Measurements from ENCODE around the gene RIMOC1. TPM values are rescaled to one million over a fixed set of nuclear protein-coding genes. Genes with fewer than 3 reads are reported as not detected.

The RIMOC1 gene
- total RNA-seq, 2 donors from 2014 or later: 8.8 to 9.9 TPM

DNA sequence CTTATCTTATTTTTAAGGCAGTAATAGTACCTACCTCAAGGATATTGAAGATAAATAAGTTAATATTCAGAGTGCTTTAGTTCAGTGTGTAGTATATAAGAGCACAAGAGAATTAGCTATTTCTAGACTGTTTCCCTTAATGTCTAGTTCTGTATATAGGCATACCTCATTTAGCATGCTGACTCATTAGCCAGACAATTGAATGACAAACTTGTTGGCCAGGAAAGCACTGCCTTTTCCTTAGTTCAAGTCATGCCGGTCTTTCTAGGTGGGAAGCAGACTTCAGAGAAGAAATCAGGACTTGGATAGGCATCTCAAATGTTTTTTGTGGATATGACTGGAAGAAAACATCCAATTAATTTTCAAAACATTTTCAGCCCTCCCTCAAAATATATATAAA lies 17.7 kb downstream of the RIMOC1 start:
- ATAC-seq (no peak), DNase-seq (no peak)
- H3K36me3 ChIP-seq (replicated peaks in 1 of 2; ENCODE audit: insufficient read depth in 1 of 2, low read depth in 2 of 2): peaks cover 0 to 6% of the 10 kb centered on the region in 2 donors
- 87 to 100% methylated on average over 1 of the region's 1 CpG for WGBS, 2 donors
- intact Hi-C loops (cut with DNase I): no loop called here
- H3K27ac ChIP-seq: no peak overlapping the region
- TF ChIP-seq CTCF (IDR thresholded peaks at IDR 0.05) (no peak), POLR2A (IDR thresholded peaks at IDR 0.05) (no peak)
- H3K27me3 ChIP-seq: no peaks in the 10 kb centered on the region
- H3K4me3 ChIP-seq: no peak overlapping the region
- H3K9me3 ChIP-seq: no peaks in the 10 kb centered on the region
- peaks cover 15% of the 10 kb centered on the region for H3K4me1 ChIP-seq

DNA sequence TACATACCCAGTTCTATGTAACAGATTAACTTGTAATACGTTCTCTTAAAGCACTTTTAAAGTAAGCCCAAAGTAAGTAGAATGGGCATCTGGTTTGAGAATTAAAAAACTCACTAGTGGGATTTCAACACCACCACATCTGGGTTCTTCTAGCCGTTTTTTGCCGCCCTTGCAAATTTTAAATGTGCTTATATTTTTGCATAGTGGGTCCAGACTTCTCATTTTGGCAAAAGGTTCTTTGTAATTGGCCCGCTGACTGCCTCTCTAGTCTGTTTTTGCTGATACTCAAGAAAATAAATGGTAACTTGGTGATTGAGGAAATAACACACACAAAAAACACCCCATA lies 20.4 kb downstream of the RIMOC1 start:
- Histone ChIP-seq H3K4me1 (peaks cover 19% of the 10 kb centered on the region), H3K27me3 (no peaks in the 10 kb centered on the region), H3K27ac (peak overlapping the region; percentile 61 to 95 (median 91)), H3K4me3 (peak overlapping the region in 1 of 2 donors; percentile 71), H3K36me3 (replicated peaks in 1 of 2; ENCODE audit: insufficient read depth in 1 of 2, low read depth in 2 of 2) (peaks cover 0 to 2% of the 10 kb centered on the region in 2 donors), H3K9me3 (no peaks in the 10 kb centered on the region)
- DNase-seq: no peak
- intact Hi-C loops (cut with DNase I): no loop called here
- no peak for TF ChIP-seq POLR2A (IDR thresholded peaks at IDR 0.05)
- no peak for TF ChIP-seq CTCF (IDR thresholded peaks at IDR 0.05)
- ATAC-seq: no peak
- WGBS, 2 donors: 59 to 60% methylated on average over 4 of the region's 4 CpGs

DNA sequence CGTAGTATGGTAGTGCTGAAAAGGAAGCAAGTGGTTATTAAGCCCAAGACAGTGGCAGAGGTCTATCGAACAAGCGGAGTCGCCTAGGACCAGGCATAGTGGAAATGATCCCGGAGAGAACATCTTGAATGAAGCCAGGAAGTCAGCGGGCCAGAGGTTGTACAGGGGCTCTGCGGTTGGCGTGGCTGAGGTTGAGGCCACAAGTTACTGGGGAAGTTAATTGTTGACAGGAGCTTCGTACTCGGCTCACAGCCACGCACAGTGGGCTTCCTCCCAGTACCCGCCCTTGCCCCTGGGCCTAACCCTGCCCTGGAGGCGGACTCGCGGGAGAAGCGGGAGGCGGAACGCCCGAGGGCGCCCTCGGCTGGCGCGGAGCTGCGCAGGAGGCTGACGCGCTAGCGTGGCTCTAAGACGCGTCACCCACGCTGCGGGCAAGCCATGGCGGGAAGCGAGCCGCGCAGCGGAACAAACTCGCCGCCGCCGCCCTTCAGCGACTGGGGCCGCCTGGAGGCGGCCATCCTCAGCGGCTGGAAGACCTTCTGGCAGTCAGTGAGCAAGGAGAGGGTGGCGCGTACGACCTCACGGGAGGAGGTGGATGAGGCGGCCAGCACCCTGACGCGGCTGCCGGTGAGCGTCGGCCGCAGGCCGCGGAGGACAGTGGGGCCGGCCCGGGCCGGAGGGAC lies 20.9 kb downstream of the RIMOC1 start, which contains the start of gene FBXO4:
FBXO4 (plus strand) TSS at position 410 of the 683 bp plus-strand sequence; CDS start at position 439, 29 bp downstream.
- DNase-seq: peak; percentile 88 to 89 (median 88)
- Histone ChIP-seq H3K4me1 (peaks cover 19% of the 10 kb centered on the region), H3K27me3 (no peaks in the 10 kb centered on the region), H3K27ac (peak within 1 kb of the TSS; percentile 61 to 95 (median 91)), H3K36me3 (replicated peaks in 1 of 2; ENCODE audit: insufficient read depth in 1 of 2, low read depth in 2 of 2) (peaks cover 0 to 2% of the 10 kb centered on the region in 2 donors), H3K4me3 (peak within 1 kb of the TSS; percentile 71 to 77), H3K9me3 (no peaks in the 10 kb centered on the region)
- peak; percentile 30 to 61 (median 43) for TF ChIP-seq CTCF (IDR thresholded peaks at IDR 0.05)
- peak; percentile 89 to 95 (median 89) for TF ChIP-seq POLR2A (IDR thresholded peaks at IDR 0.05)
- peak; percentile 98 for ATAC-seq
- intact Hi-C loops (cut with DNase I): no loop called here
- 0 to 1% methylated on average over 11 to 36 of the region's 60 CpGs for WGBS, 2 donors

DNA sequence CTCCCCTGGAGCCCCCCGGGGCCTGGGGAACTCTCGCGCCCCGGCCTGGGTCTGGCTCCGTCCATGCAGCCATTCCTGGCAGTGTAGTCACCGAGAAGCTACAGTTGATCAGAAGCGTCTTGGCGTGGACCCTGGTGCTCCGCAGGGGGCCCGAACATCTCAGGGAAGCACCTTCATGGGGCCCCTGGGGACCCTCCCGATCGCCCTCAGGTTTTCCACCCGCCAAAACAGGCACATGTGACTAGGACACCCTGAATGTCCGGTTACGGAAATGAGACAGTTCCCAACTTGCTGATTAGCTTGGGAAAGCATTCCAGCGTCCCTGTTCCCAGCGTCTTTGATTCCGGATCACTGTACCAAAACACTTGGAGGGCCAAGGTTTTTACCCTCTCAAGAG lies 21.4 kb downstream of the RIMOC1 start:
- Histone ChIP-seq H3K9me3 (no peaks in the 10 kb centered on the region), H3K4me3 (peak overlapping the region; percentile 71 to 77), H3K27me3 (no peaks in the 10 kb centered on the region), H3K4me1 (peaks cover 19% of the 10 kb centered on the region), H3K36me3 (replicated peaks in 1 of 2; ENCODE audit: insufficient read depth in 1 of 2, low read depth in 2 of 2) (no peaks in the 10 kb centered on the region), H3K27ac (peak overlapping the region; percentile 61 to 95 (median 91))
- intact Hi-C loops (cut with DNase I): no loop called here
- TF ChIP-seq POLR2A (IDR thresholded peaks at IDR 0.05): no peak
- TF ChIP-seq CTCF (IDR thresholded peaks at IDR 0.05): no peak
- 0 to 1% methylated on average over 10 to 18 of the region's 18 CpGs for WGBS, 2 donors
- ATAC-seq: peak; percentile 38
- peak; percentile 29 to 41 (median 36) for DNase-seq

- WGBS, 2 donors: 93 to 96% methylated on average over 4 of the region's 4 CpGs
- H3K4me1 ChIP-seq: peaks cover 19% of the 10 kb centered on the region
- H3K36me3 ChIP-seq (replicated peaks in 1 of 2; ENCODE audit: insufficient read depth in 1 of 2, low read depth in 2 of 2): no peaks in the 10 kb centered on the region
- no peak for TF ChIP-seq POLR2A (IDR thresholded peaks at IDR 0.05)
- no peak for TF ChIP-seq CTCF (IDR thresholded peaks at IDR 0.05)
- H3K27ac ChIP-seq: no peak overlapping the region
- DNase-seq: no peak
- no peak for ATAC-seq
- no peaks in the 10 kb centered on the region for H3K9me3 ChIP-seq
- intact Hi-C loops (cut with DNase I): no loop called here
- H3K27me3 ChIP-seq: no peaks in the 10 kb centered on the region
- no peak overlapping the region for H3K4me3 ChIP-seq
Observed at GRCh38 chr5:41927604-41928003, 23.5 kb downstream of the RIMOC1 start.

All from body of pancreas (tissue), 4 donors.